ENCODE results near the gene PEX14.

DNA sequence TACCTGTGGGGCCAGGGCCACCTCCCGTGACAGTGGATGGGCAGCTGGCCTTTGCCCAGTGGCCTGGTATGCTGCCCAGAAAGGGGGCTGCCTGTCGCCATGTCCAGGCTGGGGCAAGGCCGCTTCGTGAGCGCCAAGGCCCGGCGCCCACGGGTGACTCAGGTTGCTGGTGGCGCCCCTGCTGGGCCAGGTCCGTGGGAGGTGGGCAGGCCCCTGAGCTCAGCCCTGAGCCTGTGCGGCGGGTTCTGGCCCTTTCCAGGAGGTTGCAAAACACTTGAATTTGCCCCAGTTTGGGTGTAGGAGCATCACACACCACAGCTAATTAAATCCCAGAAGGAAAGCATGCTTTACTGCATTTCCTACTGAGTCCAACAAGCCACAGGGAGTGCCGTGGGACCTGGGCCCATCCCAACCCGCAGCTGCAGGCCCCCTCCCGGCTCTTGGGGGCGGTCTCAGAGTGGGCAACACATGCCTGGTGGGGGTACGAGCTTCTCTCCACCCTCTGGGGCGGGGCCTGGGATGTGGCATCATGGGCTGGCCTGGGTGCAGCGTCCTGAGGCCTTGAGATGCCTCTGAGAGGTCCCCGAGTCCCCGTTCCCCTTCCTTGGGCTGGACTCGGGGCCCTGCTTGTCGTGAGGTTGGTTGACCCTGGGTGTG is 159.8 kb downstream of the PEX14 start:
- TF ChIP-seq, protein P1, sequence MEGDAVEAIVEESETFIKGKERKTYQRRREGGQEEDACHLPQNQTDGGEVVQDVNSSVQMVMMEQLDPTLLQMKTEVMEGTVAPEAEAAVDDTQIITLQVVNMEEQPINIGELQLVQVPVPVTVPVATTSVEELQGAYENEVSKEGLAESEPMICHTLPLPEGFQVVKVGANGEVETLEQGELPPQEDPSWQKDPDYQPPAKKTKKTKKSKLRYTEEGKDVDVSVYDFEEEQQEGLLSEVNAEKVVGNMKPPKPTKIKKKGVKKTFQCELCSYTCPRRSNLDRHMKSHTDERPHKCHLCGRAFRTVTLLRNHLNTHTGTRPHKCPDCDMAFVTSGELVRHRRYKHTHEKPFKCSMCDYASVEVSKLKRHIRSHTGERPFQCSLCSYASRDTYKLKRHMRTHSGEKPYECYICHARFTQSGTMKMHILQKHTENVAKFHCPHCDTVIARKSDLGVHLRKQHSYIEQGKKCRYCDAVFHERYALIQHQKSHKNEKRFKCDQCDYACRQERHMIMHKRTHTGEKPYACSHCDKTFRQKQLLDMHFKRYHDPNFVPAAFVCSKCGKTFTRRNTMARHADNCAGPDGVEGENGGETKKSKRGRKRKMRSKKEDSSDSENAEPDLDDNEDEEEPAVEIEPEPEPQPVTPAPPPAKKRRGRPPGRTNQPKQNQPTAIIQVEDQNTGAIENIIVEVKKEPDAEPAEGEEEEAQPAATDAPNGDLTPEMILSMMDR (IDR thresholded peaks at IDR 0.05 in 4 of 5, conservative IDR thresholded peaks at IDR 0.05 in 1 of 5): no peak
- no peak for TF ChIP-seq POLR2A (IDR thresholded peaks at IDR 0.05)
